Hippocampal formation (tissue), 2 donors: Measurements from ENCODE around the gene NXNL1.

Experiments
- DNase-seq, 2 donors: peaks; one replicate each; lab custom pipeline; 2025; lab: John Stamatoyannopoulos, UW

The NXNL1 gene

GRCh38 chr19:17455308-17456123, 5.2 kb downstream of the NXNL1 start:
- no peak for DNase-seq

GRCh38 chr19:17454576-17455071, 6.1 kb downstream of the NXNL1 start:
- no peak for DNase-seq

GRCh38 chr19:17451820-17452219, 8.9 kb downstream of the NXNL1 start:
- DNase-seq: no peak

- DNase-seq: no peak
Observed at GRCh38 chr19:17450264-17451075, 10.3 kb downstream of the NXNL1 start.

- DNase-seq: no peak
Observed at GRCh38 chr19:17448131-17448967, 12.4 kb downstream of the NXNL1 start, which contains the start of gene TMEM221. TSS of gene TMEM221 (minus strand) at chr19:17448668. CDS start at chr19:17448462, 206 bp downstream.

- DNase-seq: no peak
Observed at GRCh38 chr19:17447704-17448130, 13.0 kb downstream of the NXNL1 start.

- no peak for DNase-seq
Observed at GRCh38 chr19:17445526-17446165, 15.1 kb downstream of the NXNL1 start.

- DNase-seq: peak in 1 of 2 donors; percentile 3
Observed at GRCh38 chr19:17441241-17442021, 19.3 kb downstream of the NXNL1 start.

GRCh38 chr19:17436874-17437267, 23.9 kb downstream of the NXNL1 start:
- no peak for DNase-seq

GRCh38 chr19:17436094-17436873, 24.4 kb downstream of the NXNL1 start:
- no peak for DNase-seq

GRCh38 chr19:17435218-17435617, 25.5 kb downstream of the NXNL1 start:
- no peak for DNase-seq

GRCh38 chr19:17431417-17431816, 29.3 kb downstream of the NXNL1 start:
- no peak for DNase-seq

- no peak for DNase-seq
Observed at GRCh38 chr19:17429641-17430113, 31.0 kb downstream of the NXNL1 start.

- no peak for DNase-seq
Observed at GRCh38 chr19:17424743-17425365, 35.9 kb downstream of the NXNL1 start.

GRCh38 chr19:17423429-17424208, 37.1 kb downstream of the NXNL1 start:
- no peak for DNase-seq

GRCh38 chr19:17421942-17422341, 38.8 kb downstream of the NXNL1 start:
- DNase-seq: no peak

- no peak for DNase-seq
Observed at GRCh38 chr19:17420475-17420924, 40.2 kb downstream of the NXNL1 start.
